HEK293 (cell line): Measurements from ENCODE around the gene OAT.
A peak's percentile ranks its signal among the peaks of the same experiment; 100 is the strongest.

Experiments used
- CTCF ChIA-PET: fragments of 350-600 bp; formaldehyde crosslinking; extraction: SDS; loops from one replicate; lab custom pipeline; 2021; ENCODE audit warnings: antibody characterized with exemption; lab: Yijun Ruan, JAX
- POLR2A ChIA-PET: fragments of 300-600 bp; formaldehyde crosslinking; extraction: SDS; loops from one replicate; lab custom pipeline; 2020; ENCODE audit warnings: antibody characterized with exemption, inconsistent platforms; lab: Yijun Ruan, JAX
- H3K27ac ChIP-seq: fragments of 200-500 bp; sonication (Bioruptor generic); 2 replicates; pipeline ENCODE4 v1.5.1; 2014; ENCODE audit warnings: low read depth, low read length, control low read depth, inconsistent platforms; ENCODE audit errors: extremely low read depth
- H3K36me3 ChIP-seq, 2 experiments: fragments of 200-500 bp in 1 of 2; sonication (Bioruptor generic) in 1 of 2; 1 replicate in 1 of 2; 2 replicates in 1 of 2; pipeline ENCODE4 v1.5.1; 2014 to 2017; ENCODE audit warnings: inconsistent platforms in 2 of 2, low read length in 2 of 2; ENCODE audit not compliant: control insufficient read depth in 2 of 2, insufficient read depth in 1 of 2
- H3K4me1 ChIP-seq: fragments of 200-500 bp; sonication (Bioruptor generic); 2 replicates; pipeline ENCODE4 v1.5.1; 2014; ENCODE audit warnings: mild to moderate bottlenecking, low read length, inconsistent platforms; ENCODE audit not compliant: control insufficient read depth, insufficient read depth
- H3K4me3 ChIP-seq: 2 replicates; pipeline ENCODE4 v1.5.1; 2011; ENCODE audit warnings: low read depth, mild to moderate bottlenecking, control low read depth, low read length, moderate library complexity
- H3K9me3 ChIP-seq: fragments of 200-500 bp; sonication (Bioruptor generic); 2 replicates; pipeline ENCODE4 v1.5.1; 2014; ENCODE audit warnings: low read depth, low read length, inconsistent platforms; ENCODE audit not compliant: control insufficient read depth, insufficient read depth
- REST ChIP-seq: fragments of 450-650 bp; formaldehyde crosslinking; IDR thresholded peaks from 2 replicates; pipeline ENCODE4 v1.5.1; 2016; ENCODE audit warnings: missing biosample characterization, missing genetic modification characterization
- SETDB1 ChIP-seq: IDR thresholded peaks from one replicate; pipeline ENCODE4 v1.6.1; 2017; ENCODE audit warnings: mild to moderate bottlenecking, low read length, moderate library complexity, mixed read lengths; ENCODE audit not compliant: insufficient read length
- YY1 ChIP-seq: fragments of 450-650 bp; formaldehyde crosslinking; IDR thresholded peaks from 2 replicates; pipeline ENCODE4 v1.5.1; 2018; ENCODE audit warnings: missing biosample characterization, missing genetic modification characterization
- ZBTB21 ChIP-seq: fragments of 450-650 bp; formaldehyde crosslinking; IDR thresholded peaks from 2 replicates; pipeline ENCODE4 v1.5.1; 2017; ENCODE audit warnings: missing biosample characterization, missing genetic modification characterization
- ZBTB26 ChIP-seq: fragments of 450-650 bp; formaldehyde crosslinking; optimal IDR thresholded peaks from 2 replicates; pipeline ENCODE3; 2016; ENCODE audit warnings: missing biosample characterization, mild to moderate bottlenecking, missing genetic modification characterization
- ZFP37 ChIP-seq: fragments of 450-650 bp; formaldehyde crosslinking; IDR thresholded peaks from 2 replicates; pipeline ENCODE4 v1.5.1; 2016; ENCODE audit warnings: missing biosample characterization, missing genetic modification characterization
- ZFP41 ChIP-seq: fragments of 450-650 bp; formaldehyde crosslinking; IDR thresholded peaks from 2 replicates; pipeline ENCODE4 v1.5.1; 2016; ENCODE audit warnings: missing biosample characterization, missing genetic modification characterization, borderline replicate concordance
- ZFP69B ChIP-seq: fragments of 450-650 bp; formaldehyde crosslinking; IDR thresholded peaks from 2 replicates; pipeline ENCODE4 v1.5.1; 2016; ENCODE audit warnings: missing biosample characterization, missing genetic modification characterization
- ZIC2 ChIP-seq: fragments of 450-650 bp; formaldehyde crosslinking; IDR thresholded peaks from 2 replicates; pipeline ENCODE4 v1.5.1; 2016; ENCODE audit warnings: missing biosample characterization, missing genetic modification characterization
- ZNF146 ChIP-seq: fragments of 450-650 bp; formaldehyde crosslinking; IDR thresholded peaks from 2 replicates; pipeline ENCODE4 v1.5.1; 2016; ENCODE audit warnings: missing biosample characterization, missing genetic modification characterization
- ZNF175 ChIP-seq: fragments of 450-650 bp; formaldehyde crosslinking; IDR thresholded peaks from 2 replicates; pipeline ENCODE4 v1.5.1; 2016; ENCODE audit warnings: missing biosample characterization, missing genetic modification characterization
- ZNF2 ChIP-seq: fragments of 450-650 bp; formaldehyde crosslinking; IDR thresholded peaks from 2 replicates; pipeline ENCODE4 v1.5.1; 2016; ENCODE audit warnings: missing biosample characterization, missing genetic modification characterization
- ZNF202 ChIP-seq: fragments of 450-650 bp; formaldehyde crosslinking; IDR thresholded peaks from 2 replicates; pipeline ENCODE4 v1.5.1; 2016; ENCODE audit warnings: missing biosample characterization, missing genetic modification characterization, borderline replicate concordance
- ZNF214 ChIP-seq: fragments of 450-650 bp; formaldehyde crosslinking; IDR thresholded peaks from 2 replicates; pipeline ENCODE4 v1.5.1; 2017; ENCODE audit warnings: missing biosample characterization, mild to moderate bottlenecking, missing genetic modification characterization, borderline replicate concordance
- ZNF239 ChIP-seq: fragments of 450-650 bp; formaldehyde crosslinking; IDR thresholded peaks from 2 replicates; pipeline ENCODE4 v1.5.1; 2016; ENCODE audit warnings: missing biosample characterization, missing genetic modification characterization
- ZNF335 ChIP-seq: fragments of 450-650 bp; formaldehyde crosslinking; conservative IDR thresholded peaks from 2 replicates; pipeline ENCODE4 v1.5.1; 2016; ENCODE audit warnings: missing biosample characterization, missing genetic modification characterization
- ZNF416 ChIP-seq: fragments of 450-650 bp; formaldehyde crosslinking; IDR thresholded peaks from 2 replicates; pipeline ENCODE4 v1.5.1; 2016; ENCODE audit warnings: missing biosample characterization, missing genetic modification characterization
- ZNF473 ChIP-seq: fragments of 450-650 bp; formaldehyde crosslinking; IDR thresholded peaks from 2 replicates; pipeline ENCODE4 v1.5.1; 2017; ENCODE audit warnings: missing biosample characterization, missing genetic modification characterization
- ZNF501 ChIP-seq: fragments of 450-650 bp; formaldehyde crosslinking; IDR thresholded peaks from 2 replicates; pipeline ENCODE4 v1.5.1; 2016; ENCODE audit warnings: missing biosample characterization, missing genetic modification characterization
- ZNF521 ChIP-seq: fragments of 450-650 bp; formaldehyde crosslinking; IDR thresholded peaks from 2 replicates; pipeline ENCODE4 v1.5.1; 2017; ENCODE audit warnings: missing biosample characterization, mild to moderate bottlenecking, missing genetic modification characterization
- ZNF530 ChIP-seq: fragments of 450-650 bp; formaldehyde crosslinking; IDR thresholded peaks from 2 replicates; pipeline ENCODE4 v1.5.1; 2016; ENCODE audit warnings: low read depth, missing biosample characterization, missing genetic modification characterization
- ZNF623 ChIP-seq: fragments of 450-650 bp; formaldehyde crosslinking; IDR thresholded peaks from 2 replicates; pipeline ENCODE4 v1.5.1; 2016; ENCODE audit warnings: missing biosample characterization, missing genetic modification characterization
- ZNF626 ChIP-seq: fragments of 450-650 bp; sonication (Bioruptor Pico); formaldehyde crosslinking; IDR thresholded peaks from 2 replicates; pipeline ENCODE4 v1.5.1; 2018; ENCODE audit warnings: missing biosample characterization, missing genetic modification characterization, inconsistent platforms
- ZNF660 ChIP-seq: fragments of 450-650 bp; IDR thresholded peaks from 2 replicates; pipeline ENCODE4 v1.5.1; 2018; ENCODE audit warnings: missing biosample characterization, mild to moderate bottlenecking, missing genetic modification characterization
- ZNF791 ChIP-seq: fragments of 450-650 bp; formaldehyde crosslinking; IDR thresholded peaks from 2 replicates; pipeline ENCODE4 v1.5.1; 2016; ENCODE audit warnings: missing biosample characterization, missing genetic modification characterization
- TF ChIP-seq, protein P1 (sequence below): fragments of 450-650 bp; formaldehyde crosslinking; IDR thresholded peaks from 2 replicates; pipeline ENCODE4 v1.5.1; 2017; ENCODE audit warnings: missing biosample characterization, mild to moderate bottlenecking, missing genetic modification characterization, moderate library complexity
- TF ChIP-seq, protein P2 (sequence below): fragments of 450-650 bp; formaldehyde crosslinking; conservative IDR thresholded peaks from 2 replicates; pipeline ENCODE4 v1.5.1; 2016; ENCODE audit warnings: low read depth, missing biosample characterization, missing genetic modification characterization

Gene OAT

GRCh38 chr10:124418726-124419501 is at the start of gene OAT:
OAT (minus strand) TSS chr10:124418923; CDS start chr10:124412171, 6,752 bp downstream.
- H3K4me1 ChIP-seq: peaks cover 22% of the 10 kb centered on the region
- peak within 1 kb of the TSS; percentile 77 for H3K27ac ChIP-seq
- peak within 1 kb of the TSS; percentile 87 for H3K4me3 ChIP-seq
- POLR2A ChIA-PET: interaction anchor here (0.6 to 2.5 kb wide), 42 partner anchors 9 to 1265 kb away, joined by 3 to 23 read pairs (median 4); partner anchors contain the start of genes ABRAXAS2, BUB3, CHST15 and EEF1AKMT2
- CTCF ChIA-PET: interaction anchor here (0.6 to 2.0 kb wide), 5 partner anchors 9 to 1389 kb away, joined by 3 to 11 read pairs (median 3); no protein-coding TSS in a partner anchor
- peaks cover under 1 to 10% of the 10 kb centered on the region in 2 experiments; a peak in 1 of 3 replicates for H3K36me3 ChIP-seq
- H3K9me3 ChIP-seq: no peaks in the 10 kb centered on the region
- TF ChIP-seq ZNF626 (tag by site-specific recombination) (no peak), ZBTB26 (peak; percentile 80), ZNF530 (tag by site-specific recombination) (no peak), ZNF214 (tag by site-specific recombination) (no peak), ZNF146 (tag by site-specific recombination) (no peak), ZNF521 (tag by site-specific recombination) (no peak), ZNF2 (tag by site-specific recombination) (peak; percentile 83), ZNF202 (tag by site-specific recombination) (no peak), ZNF416 (tag by site-specific recombination) (no peak), ZNF660 (no peak; the same call in none of the 2 replicates), ZIC2 (tag by site-specific recombination) (peak; percentile 70), SETDB1 (no peak), ZFP37 (tag by site-specific recombination) (peak; percentile 16; the same call in 1 of the 2 replicates), YY1 (tag by site-specific recombination) (no peak), ZBTB21 (no peak), ZNF623 (no peak), ZNF335 (tag by site-specific recombination) (0 out of 2 replicates have a peak, but pooled peaks have one; percentile 63), ZFP69B (0 out of 2 replicates have a peak, but pooled peaks have one; percentile 40), ZNF791 (tag by site-specific recombination) (no peak), ZNF239 (no peak), REST (no peak; the same call in 1 of the 2 replicates), ZNF501 (peak; percentile 79), ZFP41 (tag by site-specific recombination) (no peak), ZNF175 (tag by site-specific recombination) (no peak), ZNF473 (tag by site-specific recombination) (no peak)
- TF ChIP-seq, protein P1, sequence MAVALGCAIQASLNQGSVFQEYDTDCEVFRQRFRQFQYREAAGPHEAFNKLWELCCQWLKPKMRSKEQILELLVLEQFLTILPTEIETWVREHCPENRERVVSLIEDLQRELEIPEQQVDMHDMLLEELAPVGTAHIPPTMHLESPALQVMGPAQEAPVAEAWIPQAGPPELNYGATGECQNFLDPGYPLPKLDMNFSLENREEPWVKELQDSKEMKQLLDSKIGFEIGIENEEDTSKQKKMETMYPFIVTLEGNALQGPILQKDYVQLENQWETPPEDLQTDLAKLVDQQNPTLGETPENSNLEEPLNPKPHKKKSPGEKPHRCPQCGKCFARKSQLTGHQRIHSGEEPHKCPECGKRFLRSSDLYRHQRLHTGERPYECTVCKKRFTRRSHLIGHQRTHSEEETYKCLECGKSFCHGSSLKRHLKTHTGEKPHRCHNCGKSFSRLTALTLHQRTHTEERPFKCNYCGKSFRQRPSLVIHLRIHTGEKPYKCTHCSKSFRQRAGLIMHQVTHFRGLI: no peak
- TF ChIP-seq, protein P2, sequence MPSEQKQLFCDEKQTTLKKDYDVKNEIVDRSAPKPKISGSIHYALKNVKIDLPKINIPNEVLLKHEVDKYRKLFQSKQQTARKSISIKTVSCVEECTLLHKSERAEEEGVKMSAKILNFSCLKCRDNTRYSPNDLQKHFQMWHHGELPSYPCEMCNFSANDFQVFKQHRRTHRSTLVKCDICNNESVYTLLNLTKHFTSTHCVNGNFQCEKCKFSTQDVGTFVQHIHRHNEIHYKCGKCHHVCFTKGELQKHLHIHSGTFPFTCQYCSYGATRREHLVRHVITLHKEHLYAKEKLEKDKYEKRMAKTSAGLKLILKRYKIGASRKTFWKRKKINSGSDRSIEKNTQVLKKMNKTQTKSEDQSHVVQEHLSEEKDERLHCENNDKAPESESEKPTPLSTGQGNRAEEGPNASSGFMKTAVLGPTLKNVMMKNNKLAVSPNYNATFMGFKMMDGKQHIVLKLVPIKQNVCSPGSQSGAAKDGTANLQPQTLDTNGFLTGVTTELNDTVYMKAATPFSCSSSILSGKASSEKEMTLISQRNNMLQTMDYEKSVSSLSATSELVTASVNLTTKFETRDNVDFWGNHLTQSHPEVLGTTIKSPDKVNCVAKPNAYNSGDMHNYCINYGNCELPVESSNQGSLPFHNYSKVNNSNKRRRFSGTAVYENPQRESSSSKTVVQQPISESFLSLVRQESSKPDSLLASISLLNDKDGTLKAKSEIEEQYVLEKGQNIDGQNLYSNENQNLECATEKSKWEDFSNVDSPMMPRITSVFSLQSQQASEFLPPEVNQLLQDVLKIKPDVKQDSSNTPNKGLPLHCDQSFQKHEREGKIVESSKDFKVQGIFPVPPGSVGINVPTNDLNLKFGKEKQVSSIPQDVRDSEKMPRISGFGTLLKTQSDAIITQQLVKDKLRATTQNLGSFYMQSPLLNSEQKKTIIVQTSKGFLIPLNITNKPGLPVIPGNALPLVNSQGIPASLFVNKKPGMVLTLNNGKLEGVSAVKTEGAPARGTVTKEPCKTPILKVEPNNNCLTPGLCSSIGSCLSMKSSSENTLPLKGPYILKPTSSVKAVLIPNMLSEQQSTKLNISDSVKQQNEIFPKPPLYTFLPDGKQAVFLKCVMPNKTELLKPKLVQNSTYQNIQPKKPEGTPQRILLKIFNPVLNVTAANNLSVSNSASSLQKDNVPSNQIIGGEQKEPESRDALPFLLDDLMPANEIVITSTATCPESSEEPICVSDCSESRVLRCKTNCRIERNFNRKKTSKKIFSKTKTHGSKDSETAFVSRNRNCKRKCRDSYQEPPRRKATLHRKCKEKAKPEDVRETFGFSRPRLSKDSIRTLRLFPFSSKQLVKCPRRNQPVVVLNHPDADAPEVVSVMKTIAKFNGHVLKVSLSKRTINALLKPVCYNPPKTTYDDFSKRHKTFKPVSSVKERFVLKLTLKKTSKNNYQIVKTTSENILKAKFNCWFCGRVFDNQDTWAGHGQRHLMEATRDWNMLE (tag by site-specific recombination): no peak
